ENCODE measurements around the gene PSMB2.

PSMB2 gene

DNA sequence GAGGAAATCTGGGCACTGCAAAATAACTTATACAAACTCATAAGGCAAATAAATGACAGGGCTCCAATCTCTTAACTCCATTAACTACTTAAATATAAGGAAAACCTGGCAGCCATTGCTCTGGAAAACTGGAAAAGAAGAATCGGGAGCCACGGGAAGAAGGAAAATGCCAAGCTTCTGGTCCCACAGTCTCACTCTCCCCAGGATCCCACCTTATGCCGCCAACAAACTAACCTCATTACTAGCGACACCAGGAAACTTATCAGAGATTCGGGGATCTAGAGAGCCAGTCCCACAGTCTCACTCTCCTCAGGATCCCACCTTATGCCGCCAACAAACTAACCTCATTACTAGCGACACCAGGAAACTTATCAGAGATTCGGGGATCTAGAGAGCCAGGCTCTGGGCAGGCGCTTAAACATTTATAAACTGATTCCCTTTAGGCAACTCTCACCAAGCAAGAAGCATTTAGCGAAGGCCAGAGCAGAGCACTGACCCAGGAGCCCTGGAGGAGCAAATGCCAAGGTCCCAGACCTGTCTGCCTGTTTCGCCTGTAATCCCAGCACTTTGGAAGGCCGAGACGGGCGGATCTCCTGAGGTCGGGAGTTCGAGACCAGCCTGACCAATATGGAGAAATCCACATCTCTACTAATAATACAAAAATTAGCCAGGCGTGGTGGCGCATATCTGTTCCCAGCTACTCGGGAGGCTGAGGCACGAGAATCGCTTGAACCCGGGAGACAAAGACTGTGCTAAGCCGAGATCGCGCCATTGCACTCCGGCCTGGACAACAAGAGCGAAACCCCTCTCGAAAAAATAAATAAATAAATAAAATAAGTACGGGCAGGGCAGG lies 720 bp downstream of the PSMB2 start:
- no peak for DNase-seq

DNA sequence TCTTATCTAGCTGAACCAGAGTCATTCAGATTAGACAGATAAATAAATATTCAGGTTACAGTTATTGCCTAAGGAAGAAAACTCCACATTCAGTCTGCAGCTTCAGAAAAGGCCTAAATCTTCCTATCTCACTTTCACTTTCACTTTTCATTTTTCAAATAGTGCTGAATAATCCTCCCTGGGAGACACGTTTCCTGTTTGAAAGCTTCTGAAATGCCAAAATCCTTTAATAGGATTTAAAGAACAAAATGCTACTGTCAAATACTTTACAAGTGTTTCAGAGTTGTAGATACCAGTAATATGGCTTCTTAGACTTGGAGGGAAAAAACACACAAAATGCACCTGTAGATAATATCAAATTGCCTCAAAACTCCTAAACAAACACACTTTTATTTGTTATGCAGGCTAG lies 3.9 kb downstream of the PSMB2 start:
- no peak for DNase-seq

DNA sequence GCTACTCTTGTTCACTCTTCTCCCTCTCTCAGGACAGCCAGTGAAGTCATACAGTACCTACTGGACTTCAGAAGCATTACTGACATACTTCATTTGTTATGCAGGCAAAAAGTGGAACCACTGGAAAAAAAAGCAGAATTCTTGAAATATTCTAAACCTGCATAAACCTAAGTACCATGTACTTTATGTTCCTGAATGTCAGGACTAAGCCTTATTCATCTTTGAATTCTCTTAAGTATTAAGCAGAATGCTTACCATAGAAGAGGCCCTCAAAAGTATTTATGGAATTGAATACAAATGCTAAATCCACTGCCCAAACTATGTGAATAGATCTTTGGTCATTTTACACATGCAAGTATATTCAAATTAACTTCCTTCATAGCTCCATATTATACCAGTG lies 7.8 kb downstream of the PSMB2 start:
- DNase-seq, result no peak

DNA sequence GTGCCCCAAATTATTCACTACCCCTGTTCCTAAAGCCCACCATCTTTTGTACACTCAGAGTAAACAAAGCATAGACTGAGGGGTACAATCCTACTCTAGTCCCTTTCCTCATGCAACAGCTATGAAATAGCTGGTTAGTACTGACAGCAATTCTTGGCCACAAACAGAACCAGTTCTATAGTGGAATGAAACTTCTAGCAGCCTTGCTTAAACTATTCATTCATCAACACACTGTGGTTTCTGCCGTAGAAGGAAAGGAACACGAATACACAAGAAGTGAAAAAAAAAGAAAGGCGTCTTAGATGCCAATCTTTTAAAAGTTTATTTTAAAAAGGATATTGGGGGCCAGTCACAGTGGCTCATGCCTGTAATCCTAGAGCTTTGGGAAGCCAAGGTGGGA lies 9.9 kb downstream of the PSMB2 start:
- no peak for DNase-seq

DNA sequence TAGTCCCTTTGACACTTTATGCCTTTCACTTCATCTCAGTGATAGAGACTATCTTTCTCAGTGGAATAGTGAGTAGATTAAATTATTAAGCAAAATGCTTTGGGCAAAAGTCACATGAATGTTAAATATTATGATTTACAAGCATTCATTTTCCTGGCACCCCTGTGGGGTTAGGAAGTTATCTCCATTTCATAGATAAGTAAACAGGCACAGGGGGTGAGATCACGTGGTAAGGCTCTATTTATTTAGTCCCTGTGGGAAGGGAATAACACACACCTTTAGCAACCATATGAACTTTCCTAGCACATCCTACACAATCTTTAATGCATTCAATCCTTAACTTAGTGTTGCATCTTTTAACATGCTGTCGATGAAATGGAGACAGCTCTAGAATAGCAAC lies 12.3 kb downstream of the PSMB2 start:
- no peak for DNase-seq

DNA sequence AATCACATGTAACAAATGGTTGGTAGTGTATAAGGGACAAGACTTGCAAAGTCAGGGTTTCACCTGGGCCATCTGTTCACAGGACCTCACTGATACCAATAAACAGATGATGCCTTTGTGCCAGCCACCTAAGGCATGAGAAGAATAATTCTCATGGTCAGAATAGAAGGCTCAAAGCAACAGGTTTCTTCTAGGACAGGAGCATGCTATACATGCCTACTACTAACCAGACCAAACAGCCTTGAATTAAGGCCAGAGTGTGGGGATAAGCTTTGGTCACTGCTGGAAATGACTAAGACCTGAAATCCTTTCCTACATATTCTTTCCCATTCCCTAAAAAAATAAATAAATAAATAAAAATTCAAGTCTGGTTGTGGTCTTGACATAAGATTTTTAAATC lies 17.5 kb downstream of the PSMB2 start:
- DNase-seq, result no peak

DNA sequence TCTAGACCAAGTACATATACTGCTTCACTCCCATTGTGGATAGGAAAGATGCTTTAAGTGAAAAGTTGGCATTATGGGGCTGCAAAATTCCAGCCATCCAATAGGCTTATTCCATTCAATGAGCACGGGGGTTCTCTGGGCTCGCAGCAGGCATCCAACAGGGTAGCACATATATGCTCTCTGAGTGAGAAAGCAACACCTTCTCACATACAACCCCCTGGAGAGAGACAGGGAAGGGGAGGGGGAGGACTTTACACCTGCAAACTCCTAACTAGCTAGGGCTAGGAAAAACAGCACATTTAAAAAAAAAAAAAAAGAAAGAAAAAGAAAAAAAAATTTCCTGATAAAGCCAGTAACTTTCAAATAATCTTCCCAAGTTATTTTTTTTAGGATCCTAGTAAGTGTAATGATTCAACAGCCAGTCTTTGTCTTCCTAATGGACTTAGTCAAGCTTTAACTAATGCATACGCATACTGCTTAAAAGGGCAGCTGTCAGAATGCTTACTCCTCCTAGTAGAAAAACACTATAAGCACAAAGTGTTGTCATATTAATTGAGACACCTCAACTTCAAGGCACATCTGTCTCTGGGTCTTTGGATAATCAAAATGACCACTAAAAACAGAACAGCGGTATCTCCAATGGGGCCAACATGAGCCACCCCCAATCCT lies 18.7 kb downstream of the PSMB2 start:
- DNase-seq, result no peak

DNA sequence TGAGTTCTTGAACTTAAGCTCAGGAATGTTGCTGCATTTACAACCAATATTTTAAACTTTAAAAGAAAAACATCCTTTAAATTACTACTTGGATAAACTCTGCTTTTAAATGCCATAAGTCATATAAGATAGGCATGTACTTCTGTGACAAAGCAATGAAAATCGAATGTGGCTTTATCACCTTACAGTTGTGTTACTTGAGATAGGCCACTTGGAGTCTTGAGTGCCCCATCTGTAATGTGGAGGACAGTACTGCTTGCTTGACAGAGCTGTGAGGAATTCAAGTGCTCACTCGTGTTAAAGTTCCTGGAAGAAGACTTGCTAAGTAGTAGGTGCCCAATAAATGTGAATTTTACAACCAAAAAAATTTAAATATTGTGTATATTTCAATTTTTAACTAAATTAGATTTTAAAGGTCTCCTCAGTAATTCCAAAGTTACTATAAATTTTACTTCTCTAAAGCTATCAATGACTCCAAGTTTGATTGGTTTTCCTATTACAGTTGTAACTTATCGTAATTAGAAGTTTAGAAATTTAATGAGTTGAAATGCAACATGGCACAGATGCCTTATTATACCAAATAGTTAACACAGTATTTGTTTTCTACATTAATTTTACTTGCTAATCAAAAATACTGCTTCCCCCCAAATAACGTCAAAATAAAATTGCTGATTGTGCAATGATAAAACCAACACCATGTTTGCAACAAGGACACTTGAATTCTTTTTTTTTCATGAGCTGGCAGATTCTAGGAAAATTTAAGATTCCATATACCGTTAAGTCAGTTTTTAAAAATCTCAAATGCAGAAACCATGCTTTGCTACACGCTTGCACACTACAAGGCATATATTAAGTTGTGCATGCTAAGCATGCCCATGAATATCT lies 21.8 kb downstream of the PSMB2 start:
- no peak for DNase-seq

DNA sequence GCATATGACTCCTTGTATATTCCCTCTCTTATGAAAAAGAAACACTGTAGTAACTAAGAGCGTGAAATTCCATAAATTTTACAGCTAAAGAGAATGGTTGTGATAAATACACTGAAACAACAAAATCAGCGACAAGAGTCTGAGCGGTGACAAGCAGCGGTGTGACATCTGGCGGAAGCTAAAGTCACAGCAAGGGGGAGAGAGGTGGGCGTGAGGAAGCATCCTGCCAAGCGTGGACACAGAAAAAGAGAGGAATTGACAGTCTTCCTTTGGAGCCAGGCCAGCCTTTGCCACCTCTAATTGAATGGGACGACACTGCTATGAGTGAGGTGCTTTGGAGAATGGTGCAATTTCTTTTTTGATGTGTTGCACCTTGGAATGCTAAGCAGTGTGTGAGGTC lies 25.9 kb downstream of the PSMB2 start:
- DNase-seq, result no peak

DNA sequence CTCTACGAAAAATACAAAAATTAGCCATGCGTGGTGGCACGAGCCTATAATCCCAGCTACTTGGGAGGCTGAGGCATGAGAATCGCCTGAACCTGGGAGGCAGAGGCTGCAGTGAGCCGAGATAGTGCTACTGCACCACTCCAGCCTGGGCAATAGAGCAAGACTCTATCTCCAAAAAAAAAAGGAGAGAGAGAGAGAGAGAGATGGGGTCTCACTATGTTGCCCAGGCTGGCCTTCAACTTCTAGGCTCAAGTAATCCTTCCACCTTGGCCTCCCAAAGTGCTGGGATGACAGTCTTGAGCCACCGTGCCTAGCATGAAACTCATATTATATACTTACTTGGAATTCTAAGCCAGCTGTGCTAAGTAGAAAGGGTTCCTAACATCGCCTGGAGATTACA lies 29.7 kb downstream of the PSMB2 start:
- no peak for DNase-seq

DNA sequence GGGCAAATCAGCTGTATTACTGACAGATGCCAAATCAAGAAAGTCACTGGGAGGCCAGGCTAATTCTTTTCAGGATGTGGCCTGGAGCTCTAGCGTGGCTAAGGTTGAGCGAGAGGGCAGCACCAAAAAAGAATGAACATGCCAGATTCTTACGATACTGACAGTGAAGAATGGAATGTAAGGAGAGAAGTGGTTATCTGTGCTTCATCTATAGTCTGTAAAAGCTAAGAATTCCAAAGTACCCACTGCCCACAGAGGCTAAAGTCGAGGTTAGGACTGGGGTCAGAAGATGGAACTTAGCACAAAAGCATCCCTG lies 35.5 kb downstream of the PSMB2 start:
- no peak for DNase-seq

DNA sequence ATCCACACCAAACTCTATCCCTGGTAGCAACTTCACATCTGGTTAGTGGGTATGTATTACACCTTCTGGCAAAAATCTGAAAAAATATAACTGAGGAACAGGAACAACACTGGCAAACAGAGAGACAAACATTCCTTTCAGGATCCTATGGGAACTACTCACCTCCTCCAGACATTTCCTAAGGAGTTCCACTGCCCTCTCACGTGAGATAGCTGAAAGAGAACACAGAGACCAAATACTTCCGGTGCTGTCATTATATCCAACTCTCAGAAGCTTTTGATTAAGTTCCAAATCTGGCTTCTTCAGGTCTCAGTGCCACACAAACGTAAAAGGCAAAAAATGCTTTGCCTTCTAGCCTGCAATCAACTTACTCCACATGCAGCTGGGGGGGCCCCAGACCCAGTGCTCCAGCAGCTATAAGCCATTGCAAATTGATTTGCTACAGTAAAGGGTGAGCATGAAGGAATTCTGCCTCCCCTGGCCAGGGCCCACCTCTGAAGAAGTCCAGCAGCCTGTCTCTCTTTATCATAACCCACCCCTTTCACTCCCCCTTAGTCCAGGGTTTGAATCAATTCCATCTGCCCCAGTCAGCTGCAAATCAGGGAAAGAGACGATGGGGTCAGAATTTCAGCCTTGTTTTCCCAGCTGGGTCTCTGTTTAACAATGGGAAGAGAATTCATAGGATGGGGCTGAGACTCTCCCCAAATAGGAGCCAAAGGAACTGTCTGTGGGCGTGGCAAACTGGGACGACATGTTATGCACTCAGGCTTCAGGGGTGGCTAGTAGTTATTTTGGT lies 36.1 kb downstream of the PSMB2 start:
- DNase-seq, result no peak

DNA sequence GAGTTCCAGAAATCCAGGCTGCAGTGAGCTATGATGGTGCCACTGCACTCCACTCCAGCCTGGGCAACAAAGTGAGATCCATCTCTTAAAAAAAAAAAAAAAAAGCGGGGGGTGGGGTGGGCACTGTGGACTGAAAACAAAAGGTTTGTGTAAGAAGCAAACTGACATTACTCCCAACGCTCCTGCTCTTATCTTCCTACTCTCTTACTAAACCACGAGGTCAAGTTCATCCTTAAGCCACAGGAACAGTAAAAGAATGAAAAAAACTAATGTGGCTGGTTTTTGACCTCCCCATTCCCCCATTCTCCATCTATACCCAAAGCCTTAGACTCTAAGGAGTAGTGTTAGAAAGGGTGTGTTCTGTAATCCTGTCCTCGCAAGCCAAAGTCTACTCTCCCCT lies 37.4 kb downstream of the PSMB2 start:
- no peak for DNase-seq

DNA sequence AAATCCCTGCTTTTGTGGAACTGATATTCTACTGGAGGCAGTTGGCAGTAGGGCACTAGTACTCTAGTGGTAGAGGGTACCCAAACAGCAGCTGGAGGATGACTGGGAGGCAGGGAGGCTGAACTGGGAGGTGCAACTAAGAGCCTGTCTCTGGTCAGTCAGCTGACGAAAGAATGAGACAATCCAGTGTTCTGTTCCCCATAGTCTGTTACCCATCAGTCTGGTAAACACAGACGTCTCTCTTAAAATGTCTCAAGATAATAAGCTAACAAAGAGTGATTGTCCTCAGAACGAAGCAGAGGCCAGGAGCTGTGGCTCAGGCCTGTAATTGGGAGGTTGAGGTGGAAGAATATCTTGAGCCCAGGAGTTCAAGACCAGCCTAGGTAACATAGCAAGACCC lies 37.9 kb downstream of the PSMB2 start:
- DNase-seq, result no peak

DNA sequence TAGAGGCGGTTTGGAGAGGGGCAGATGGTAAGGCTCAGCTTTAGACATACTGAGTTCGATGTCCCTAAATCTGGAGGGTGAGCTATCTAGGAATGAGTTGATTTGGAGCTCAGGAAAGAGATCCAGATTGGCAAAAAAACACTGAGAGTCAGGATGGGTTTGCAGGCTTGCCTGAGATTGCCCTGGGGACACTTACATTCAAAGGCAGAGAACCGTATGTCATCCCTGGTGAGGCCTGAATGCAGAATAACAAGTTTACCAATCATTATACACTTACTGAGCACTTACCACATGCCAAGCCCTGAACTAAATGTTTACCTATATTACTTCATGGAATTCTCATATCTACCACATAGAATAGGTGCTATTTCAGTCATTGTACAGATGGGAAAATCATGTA lies 40.7 kb downstream of the PSMB2 start:
- DNase-seq, result no peak

DNA sequence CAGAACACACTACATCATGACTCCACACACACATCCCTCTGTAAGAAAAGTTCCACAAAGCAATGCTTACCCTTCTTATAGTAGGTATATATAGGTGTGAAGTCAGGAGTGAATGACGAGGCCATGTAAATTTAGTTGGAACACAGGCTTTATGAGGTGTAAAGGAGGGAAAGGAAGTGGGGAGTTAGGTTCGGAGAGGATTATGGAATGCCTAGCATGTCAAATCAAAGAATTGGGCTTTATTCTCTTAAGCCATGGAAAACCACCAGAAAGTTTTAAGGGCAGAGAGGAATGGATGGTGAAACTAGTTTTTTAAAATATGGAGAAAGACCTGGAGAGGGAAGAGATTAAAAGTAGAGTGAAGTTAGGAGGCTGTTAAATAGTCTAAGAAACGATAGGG lies 41.9 kb downstream of the PSMB2 start:
- DNase-seq, result no peak

DNA sequence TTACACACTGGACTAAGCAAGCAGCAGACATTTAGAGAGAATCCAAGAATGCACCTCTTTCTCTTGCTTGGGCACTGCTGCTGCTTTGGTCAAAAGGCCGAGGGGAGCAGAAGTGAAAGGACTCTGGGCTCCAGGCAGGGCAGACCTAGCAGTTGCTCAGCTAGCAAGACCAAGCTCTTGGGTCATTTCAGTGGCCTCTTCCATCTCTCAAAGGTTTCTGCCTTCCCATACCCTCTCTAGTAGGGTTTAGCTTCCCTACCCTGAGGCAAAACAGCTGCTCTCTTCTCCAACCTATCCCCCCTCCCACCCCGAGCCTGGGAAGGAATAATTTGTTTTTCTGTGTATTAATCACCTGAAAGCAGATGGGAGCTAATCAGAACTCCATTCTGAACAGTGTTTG lies 42.4 kb downstream of the PSMB2 start:
- no peak for DNase-seq

DNA sequence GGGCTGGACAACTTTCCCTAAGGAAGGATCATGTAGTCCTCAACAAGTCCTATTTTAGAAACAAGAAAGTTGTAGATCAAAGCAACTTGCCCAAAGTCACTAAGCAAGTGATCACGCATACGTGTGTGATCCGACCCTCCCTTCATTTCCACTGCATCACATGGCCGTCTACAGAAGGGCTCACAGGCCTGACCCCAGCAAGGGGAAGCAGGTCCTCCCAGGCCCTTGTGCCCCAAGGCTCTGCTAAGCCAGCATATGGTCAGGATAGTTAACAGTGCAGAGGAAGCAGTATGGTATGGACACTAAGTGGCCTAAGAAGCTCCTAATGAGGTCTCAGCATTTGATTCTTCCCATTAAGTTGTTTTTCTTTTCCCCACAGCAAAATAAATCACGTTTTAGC lies 43.5 kb downstream of the PSMB2 start:
- no peak for DNase-seq

DNA sequence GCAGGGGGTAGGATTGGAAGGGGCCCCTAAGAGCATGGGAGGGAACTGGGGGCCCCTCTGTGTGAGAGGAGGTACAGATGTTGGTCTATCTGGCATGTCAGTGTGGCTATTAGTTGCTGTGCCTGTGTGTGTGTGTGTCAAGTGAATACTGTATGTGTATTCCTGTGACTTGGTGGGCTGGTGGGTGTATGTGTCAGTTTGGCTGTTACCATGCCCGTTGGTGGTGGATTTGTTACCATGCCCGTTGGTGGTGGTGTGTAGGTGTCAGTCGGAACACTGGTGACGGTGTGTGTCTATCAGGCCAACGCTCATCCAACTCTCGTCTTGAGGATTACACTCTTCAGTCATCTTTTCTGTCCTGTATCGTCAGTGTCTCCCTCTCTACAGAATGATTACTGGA lies 45.6 kb downstream of the PSMB2 start:
- DNase-seq, result no peak

DNA sequence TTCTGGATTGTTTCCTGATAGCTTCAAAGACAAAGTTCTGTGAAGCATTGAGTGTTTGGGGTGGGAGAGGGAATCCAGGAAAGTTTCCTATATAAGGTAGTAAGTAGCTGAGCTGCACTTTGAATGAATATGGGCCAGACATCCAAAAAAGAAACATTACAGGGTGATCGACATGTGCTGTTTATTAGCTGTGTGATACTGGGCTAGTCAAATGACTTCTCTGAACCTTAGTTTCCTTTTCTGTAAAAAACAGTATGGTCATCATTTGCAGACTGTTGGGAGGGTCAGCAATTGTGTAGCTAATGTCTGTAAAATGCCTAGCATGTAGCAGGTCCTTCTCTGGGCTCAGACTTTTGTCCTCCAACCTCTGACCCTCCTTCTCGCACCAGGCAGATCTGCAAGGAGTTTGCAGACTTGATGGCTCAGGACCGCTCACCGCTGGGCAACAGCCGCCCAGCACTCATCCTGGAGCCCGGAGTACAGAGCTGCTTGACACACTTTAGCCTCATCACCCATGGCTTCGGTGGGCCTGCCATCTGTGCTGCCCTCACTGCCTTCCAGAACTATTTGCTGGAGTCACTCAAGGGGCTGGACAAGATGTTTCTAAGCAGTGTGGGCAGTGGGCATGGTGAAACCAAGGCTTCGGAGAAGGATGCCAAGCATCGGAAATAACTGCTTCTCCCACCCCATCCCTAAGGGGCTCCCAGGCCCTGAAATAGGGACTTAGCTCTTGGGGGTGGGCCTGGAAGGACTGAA lies 47.1 kb downstream of the PSMB2 start:
- no peak for DNase-seq

DNA sequence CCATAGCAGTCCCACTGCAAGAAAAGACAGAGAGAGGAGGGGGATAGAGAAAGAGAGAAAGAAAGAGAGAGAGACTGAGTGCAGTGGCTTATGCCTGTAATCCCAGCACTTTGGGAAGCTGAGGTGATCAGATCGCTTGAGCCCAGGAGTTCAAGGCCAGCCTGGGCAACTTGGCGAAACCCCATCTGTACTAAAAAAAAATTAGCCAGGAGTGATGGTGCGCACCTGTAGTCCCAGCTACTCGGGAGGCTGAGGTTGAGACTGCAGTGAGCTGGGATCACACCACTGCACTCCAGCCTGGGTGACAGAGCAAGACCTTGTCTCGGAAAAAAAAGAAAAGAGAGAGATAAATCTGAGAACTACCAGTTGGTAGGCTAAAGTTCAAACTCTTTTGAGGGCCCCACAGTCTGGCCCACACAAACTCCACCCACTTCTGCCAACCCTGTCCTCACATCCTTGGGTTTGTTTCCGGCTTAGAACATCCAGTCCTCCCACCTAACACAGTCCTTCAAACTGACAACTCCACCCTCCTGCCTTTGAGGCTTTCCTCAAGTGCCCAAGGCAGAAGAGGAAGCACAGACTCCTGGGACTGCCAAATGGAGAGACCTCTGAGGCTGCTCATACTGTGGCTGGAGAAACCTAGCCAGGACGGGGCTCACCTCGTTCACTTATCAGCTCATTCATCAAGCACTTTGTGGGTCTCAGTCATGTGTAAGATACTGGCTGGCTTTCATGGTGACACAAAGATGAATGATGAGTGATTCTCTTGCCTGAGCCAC lies 48.1 kb downstream of the PSMB2 start:
- no peak for DNase-seq

All from stimulated activated naive CD4-positive, alpha-beta T cell treated with Interleukin-2 at 50 U/mL for 16 hours (primary cell).